ENCODE data around the gene ADAMTS9. TPM values are rescaled to one million over a fixed set of nuclear protein-coding genes. Genes with fewer than 3 reads are reported as not detected.

The ADAMTS9 gene
- total and polyA plus RNA-seq, 10 donors = 9.1 to 112 (median 34.8) TPM

DNA sequence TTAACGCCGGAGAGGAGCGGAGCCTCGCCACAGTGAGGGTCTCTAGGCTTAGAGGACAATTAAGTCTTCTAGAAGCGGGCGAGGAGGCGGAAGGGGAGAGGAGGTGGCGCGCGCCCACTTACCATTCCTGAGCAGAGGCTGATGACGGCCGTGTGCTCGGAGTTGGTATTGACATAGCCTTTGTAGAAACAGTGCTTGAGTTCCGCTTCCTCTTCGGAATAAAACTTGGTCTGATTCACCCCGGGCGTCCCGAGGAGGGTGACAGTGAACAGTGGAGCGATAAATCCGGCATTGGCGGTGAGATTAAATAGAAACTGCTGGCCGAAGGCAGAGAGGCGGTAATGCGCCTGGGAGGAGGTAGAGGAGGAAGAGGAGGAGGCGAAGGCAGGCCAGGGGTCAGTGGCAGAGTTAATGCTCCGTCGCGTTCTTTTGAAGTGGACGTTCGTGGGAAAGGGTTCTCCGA, 1.3 kb downstream of the ADAMTS9 start:
- H3K4me3 ChIP-seq = peak overlapping the region; percentile 45 to 72 (median 52)
- intact Hi-C loops (cut with DNase I; ENCODE audit: low total_unique reads) = loop anchor here (10.0 kb wide), 1 partner anchor 488 kb away; no protein-coding TSS in a partner anchor
- H3K27me3 ChIP-seq (replicated peaks in 1 of 7) = peaks cover 0 to 56% (median 21%) of the 10 kb centered on the region in 7 donors
- TF ChIP-seq, protein P1, sequence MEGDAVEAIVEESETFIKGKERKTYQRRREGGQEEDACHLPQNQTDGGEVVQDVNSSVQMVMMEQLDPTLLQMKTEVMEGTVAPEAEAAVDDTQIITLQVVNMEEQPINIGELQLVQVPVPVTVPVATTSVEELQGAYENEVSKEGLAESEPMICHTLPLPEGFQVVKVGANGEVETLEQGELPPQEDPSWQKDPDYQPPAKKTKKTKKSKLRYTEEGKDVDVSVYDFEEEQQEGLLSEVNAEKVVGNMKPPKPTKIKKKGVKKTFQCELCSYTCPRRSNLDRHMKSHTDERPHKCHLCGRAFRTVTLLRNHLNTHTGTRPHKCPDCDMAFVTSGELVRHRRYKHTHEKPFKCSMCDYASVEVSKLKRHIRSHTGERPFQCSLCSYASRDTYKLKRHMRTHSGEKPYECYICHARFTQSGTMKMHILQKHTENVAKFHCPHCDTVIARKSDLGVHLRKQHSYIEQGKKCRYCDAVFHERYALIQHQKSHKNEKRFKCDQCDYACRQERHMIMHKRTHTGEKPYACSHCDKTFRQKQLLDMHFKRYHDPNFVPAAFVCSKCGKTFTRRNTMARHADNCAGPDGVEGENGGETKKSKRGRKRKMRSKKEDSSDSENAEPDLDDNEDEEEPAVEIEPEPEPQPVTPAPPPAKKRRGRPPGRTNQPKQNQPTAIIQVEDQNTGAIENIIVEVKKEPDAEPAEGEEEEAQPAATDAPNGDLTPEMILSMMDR (IDR thresholded peaks at IDR 0.05 in 8 of 11, conservative IDR thresholded peaks at IDR 0.05 in 3 of 11) = no peak
- peak in 1 of 3 donors; percentile 9 for TF ChIP-seq POLR2AphosphoS5 (IDR thresholded peaks at IDR 0.05)
- no peak for TF ChIP-seq POLR2A (IDR thresholded peaks at IDR 0.05)
- peaks cover 0 to 42% (median 14%) of the 10 kb centered on the region in 6 donors for H3K4me1 ChIP-seq
- no peaks in the 10 kb centered on the region for H3K9me3 ChIP-seq
- H3K27ac ChIP-seq = peak overlapping the region; percentile 69 to 94 (median 85)
- 2 to 7% (median 2%) methylated on average over 31 of the region's 31 CpGs for WGBS, 5 donors
- no peaks in the 10 kb centered on the region for H3K36me3 ChIP-seq
- DNase-seq = no peak

DNA sequence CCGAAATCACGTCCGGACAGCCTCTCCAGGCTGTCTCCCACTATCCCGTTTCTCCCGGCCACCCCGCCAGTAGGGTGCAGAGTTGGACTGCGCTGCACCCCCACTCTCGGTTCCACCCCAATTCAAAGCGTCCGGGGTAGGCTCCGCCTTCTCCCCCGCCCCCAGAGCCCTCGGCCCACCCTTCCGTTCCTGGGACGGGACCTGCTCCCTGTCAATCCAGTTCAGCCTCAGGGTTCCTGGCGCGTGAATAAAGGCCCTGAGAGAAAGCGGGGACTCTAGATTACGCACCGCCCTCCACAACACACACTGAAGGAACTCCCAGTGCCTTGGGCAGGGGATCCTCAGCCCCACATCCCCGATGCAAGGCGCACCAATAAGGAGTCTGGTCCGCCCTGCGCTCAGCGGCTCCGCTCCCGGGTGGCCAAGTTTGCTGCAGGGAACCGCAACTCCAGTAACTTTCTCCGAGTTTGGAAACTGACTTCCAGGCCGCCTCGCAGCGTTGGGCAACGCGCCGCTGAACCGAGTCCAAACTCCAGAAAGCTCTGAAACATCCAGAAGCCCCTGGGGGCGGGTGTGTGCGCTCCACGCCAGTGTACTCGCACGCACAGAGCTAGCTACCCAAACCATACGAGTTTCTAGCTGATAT, 1.9 kb downstream of the ADAMTS9 start:
- H3K9me3 ChIP-seq = no peaks in the 10 kb centered on the region
- WGBS, 5 donors = 0 to 2% (median 2%) methylated on average over 21 to 42 of the region's 42 CpGs
- peak overlapping the region; percentile 45 to 72 (median 52) for H3K4me3 ChIP-seq
- H3K36me3 ChIP-seq = peaks cover 0 to 3% (median 0%) of the 10 kb centered on the region in 6 donors
- H3K27ac ChIP-seq = peak overlapping the region; percentile 69 to 94 (median 85)
- DNase-seq = peak; percentile 86
- H3K4me1 ChIP-seq = peaks cover 0 to 42% (median 14%) of the 10 kb centered on the region in 6 donors
- peaks cover 0 to 56% (median 21%) of the 10 kb centered on the region in 7 donors for H3K27me3 ChIP-seq (replicated peaks in 1 of 7)
- TF ChIP-seq POLR2A (IDR thresholded peaks at IDR 0.05) (peak in 2 of 3 donors; percentile 51 to 73), POLR2AphosphoS5 (IDR thresholded peaks at IDR 0.05) (peak; percentile 84 to 91 (median 88))
- TF ChIP-seq, protein P1 (IDR thresholded peaks at IDR 0.05 in 8 of 11, conservative IDR thresholded peaks at IDR 0.05 in 3 of 11) = peak in 7 of 11 experiments; percentile 19 to 51 (median 33)
- intact Hi-C loops (cut with DNase I; ENCODE audit: low total_unique reads) = loop anchor here (10.0 kb wide), 1 partner anchor 489 kb away; no protein-coding TSS in a partner anchor

DNA sequence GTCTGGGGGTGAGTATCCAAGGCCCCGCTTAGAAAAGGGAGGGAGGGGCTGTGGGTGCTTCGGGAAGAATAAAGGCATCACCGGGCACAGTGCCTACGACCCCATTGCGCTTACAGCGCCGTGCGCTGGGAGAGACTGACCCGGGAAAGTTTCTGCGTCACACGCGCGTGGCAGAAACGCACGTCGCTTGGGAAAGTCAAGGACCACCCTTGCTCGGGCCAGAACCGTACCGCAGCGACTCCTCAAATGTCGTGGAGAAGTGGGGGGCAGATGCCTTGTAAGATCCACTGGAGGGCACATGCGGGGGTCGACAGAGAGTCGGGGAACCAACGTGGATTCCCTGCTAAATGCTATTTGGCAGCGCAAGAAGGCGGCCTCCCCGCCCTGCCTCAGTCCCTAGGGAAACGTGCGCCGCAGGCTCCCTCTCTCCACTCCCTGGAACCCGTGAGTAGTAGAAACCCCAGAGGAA, 2.4 kb downstream of the ADAMTS9 start:
- H3K36me3 ChIP-seq = peaks cover 0 to 9% (median 0%) of the 10 kb centered on the region in 6 donors
- WGBS, 5 donors = 4 to 14% (median 5%) methylated on average over 15 to 32 of the region's 32 CpGs
- peaks cover 0 to 56% (median 21%) of the 10 kb centered on the region in 7 donors for H3K27me3 ChIP-seq (replicated peaks in 1 of 7)
- intact Hi-C loops (cut with DNase I; ENCODE audit: low total_unique reads) = loop anchor here (10.0 kb wide), 1 partner anchor 489 kb away; no protein-coding TSS in a partner anchor
- peak overlapping the region; percentile 45 to 72 (median 52) for H3K4me3 ChIP-seq
- DNase-seq = peak; percentile 70
- H3K9me3 ChIP-seq = no peaks in the 10 kb centered on the region
- peak overlapping the region; percentile 69 to 94 (median 85) for H3K27ac ChIP-seq
- H3K4me1 ChIP-seq = peaks cover 0 to 42% (median 14%) of the 10 kb centered on the region in 6 donors
- TF ChIP-seq, protein P1 (IDR thresholded peaks at IDR 0.05 in 8 of 11, conservative IDR thresholded peaks at IDR 0.05 in 3 of 11) = no peak
- TF ChIP-seq POLR2A (IDR thresholded peaks at IDR 0.05) (no peak), POLR2AphosphoS5 (IDR thresholded peaks at IDR 0.05) (no peak)
